ENCODE measurements around the gene CALY. TPM values are rescaled to one million over a fixed set of nuclear protein-coding genes. Genes with fewer than 3 reads are reported as not detected.

The CALY gene
- total RNA-seq, 2 donors from 2014 or later, result not detected

DNA sequence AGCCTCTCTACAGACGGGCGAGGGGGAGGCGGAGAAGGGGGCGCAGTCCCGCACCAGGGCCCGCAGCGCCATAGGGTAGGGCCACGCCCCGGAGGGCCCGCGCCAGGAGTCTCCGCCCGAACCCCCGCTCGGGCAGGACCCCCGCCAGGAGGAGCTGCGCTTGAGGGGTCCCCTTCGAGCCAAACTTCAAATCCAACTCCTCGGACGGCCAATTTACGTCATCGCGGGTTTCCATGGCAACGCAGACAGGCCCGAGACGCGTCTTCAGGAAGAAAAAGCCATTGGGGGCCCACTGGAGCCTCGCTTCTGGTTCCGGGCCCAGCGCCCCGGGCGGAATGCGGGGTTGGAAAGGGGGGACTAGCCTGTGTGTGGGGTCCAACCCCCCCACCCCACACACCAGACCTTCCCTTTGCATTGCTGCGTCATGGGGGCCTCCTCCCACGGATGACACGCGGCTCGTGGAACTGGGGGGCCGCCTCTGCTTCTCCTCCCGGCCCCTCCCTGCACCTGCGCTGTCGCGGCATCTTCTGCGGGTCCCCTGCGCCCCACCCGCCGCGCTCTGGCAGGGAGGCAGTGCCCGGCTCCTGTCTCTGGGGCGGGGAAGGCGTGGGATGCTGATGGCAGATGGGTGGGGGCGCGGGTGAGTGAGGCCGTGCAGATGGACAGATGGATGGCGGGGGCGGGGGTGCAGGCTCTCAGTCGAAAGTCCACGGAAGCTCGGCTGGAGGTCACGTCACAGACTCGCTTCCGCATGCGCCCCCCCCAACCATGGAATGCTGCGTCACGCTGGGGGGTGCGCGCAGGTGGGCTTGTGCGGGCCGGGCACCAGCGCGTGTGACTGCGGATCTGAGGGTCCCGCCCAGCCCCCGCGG, 1.2 kb downstream of the CALY start:
- Mint-ChIP-seq H3K27ac (no peak overlapping the region), H3K9me3 (no peaks in the 10 kb centered on the region), H3K4me3 (peak overlapping the region; percentile 67), H3K4me1 (no peaks in the 10 kb centered on the region), H3K27me3 (no peaks in the 10 kb centered on the region), H3K36me3 (ENCODE audit: low read depth) (no peaks in the 10 kb centered on the region)
- ATAC-seq (replicated peaks), result peak; percentile 36

- no peak overlapping the region for H3K27ac Mint-ChIP-seq
- ATAC-seq (replicated peaks), result peak; percentile 46
Measured at GRCh38 chr10:133334503-133335245, 2.0 kb downstream of the CALY start.

GRCh38 chr10:133332936-133333699, 3.6 kb downstream of the CALY start:
- Mint-ChIP-seq H3K27ac (no peak overlapping the region), H3K27me3 (peaks cover 4% of the 10 kb centered on the region), H3K4me3 (no peak overlapping the region), H3K4me1 (no peaks in the 10 kb centered on the region), H3K36me3 (ENCODE audit: low read depth) (no peaks in the 10 kb centered on the region), H3K9me3 (no peaks in the 10 kb centered on the region)
- ATAC-seq (replicated peaks), result no peak

More at GRCh38 chr10:133334503-133335245, 2.0 kb downstream of the CALY start:
- no peaks in the 10 kb centered on the region for H3K36me3 Mint-ChIP-seq (ENCODE audit: low read depth)
- H3K27me3 Mint-ChIP-seq, result no peaks in the 10 kb centered on the region
- peak overlapping the region; percentile 67 for H3K4me3 Mint-ChIP-seq
- H3K4me1 Mint-ChIP-seq, result no peaks in the 10 kb centered on the region
- no peaks in the 10 kb centered on the region for H3K9me3 Mint-ChIP-seq

DNA sequence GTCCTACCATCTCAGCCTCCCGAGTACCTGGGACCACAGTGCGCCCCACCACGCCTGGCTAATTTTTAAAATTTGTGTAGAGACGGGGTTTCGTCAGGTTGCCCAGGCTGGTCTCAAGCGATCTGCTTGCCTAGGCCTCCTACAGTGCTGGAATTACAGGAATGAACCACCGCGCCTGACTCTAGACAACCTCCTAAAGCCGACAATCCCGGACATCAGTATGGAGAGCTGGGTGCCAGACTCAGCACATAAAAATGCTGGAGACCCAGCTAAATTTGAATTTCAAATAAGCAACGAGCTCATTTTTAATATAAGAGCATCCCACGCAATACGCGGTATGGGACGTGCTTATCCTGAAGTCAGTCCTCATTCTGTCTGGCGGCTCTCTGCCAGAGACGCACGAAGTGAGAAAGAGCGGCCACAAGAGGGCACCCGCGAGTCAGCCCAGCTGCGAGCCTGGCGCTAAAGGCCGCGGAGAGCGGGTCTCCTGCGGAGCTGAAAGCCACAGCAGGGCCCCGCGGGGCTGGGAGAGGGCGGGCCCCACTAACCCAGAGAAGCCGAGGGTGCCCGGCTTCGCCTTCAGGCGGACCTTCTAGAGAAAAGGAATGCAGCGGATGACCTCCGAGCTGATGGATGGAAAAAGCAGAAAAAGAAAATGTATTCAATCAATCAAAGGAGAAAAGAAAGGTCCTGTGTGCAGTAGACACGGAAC, 7.0 kb downstream of the CALY start:
- Mint-ChIP-seq H3K9me3 (no peaks in the 10 kb centered on the region), H3K27ac (no peak overlapping the region), H3K4me3 (peak overlapping the region; percentile 53), H3K36me3 (ENCODE audit: low read depth) (no peaks in the 10 kb centered on the region), H3K27me3 (peaks cover 8% of the 10 kb centered on the region), H3K4me1 (no peaks in the 10 kb centered on the region)
- ATAC-seq (replicated peaks), result peak; percentile 95

GRCh38 chr10:133328358-133329343, 8.0 kb downstream of the CALY start:
- no peaks in the 10 kb centered on the region for H3K36me3 Mint-ChIP-seq (ENCODE audit: low read depth)
- H3K4me3 Mint-ChIP-seq, result no peak overlapping the region
- ATAC-seq (replicated peaks), result no peak
- H3K27ac Mint-ChIP-seq, result no peak overlapping the region
- H3K4me1 Mint-ChIP-seq, result no peaks in the 10 kb centered on the region
- H3K27me3 Mint-ChIP-seq, result peaks cover 8% of the 10 kb centered on the region
- H3K9me3 Mint-ChIP-seq, result no peaks in the 10 kb centered on the region

- no peak for ATAC-seq (replicated peaks)
- Mint-ChIP-seq H3K27me3 (peaks cover 8% of the 10 kb centered on the region), H3K36me3 (ENCODE audit: low read depth) (no peaks in the 10 kb centered on the region), H3K27ac (no peak overlapping the region), H3K4me1 (no peaks in the 10 kb centered on the region), H3K4me3 (no peak overlapping the region), H3K9me3 (no peaks in the 10 kb centered on the region)
Measured at GRCh38 chr10:133327651-133328357, 8.9 kb downstream of the CALY start.

DNA sequence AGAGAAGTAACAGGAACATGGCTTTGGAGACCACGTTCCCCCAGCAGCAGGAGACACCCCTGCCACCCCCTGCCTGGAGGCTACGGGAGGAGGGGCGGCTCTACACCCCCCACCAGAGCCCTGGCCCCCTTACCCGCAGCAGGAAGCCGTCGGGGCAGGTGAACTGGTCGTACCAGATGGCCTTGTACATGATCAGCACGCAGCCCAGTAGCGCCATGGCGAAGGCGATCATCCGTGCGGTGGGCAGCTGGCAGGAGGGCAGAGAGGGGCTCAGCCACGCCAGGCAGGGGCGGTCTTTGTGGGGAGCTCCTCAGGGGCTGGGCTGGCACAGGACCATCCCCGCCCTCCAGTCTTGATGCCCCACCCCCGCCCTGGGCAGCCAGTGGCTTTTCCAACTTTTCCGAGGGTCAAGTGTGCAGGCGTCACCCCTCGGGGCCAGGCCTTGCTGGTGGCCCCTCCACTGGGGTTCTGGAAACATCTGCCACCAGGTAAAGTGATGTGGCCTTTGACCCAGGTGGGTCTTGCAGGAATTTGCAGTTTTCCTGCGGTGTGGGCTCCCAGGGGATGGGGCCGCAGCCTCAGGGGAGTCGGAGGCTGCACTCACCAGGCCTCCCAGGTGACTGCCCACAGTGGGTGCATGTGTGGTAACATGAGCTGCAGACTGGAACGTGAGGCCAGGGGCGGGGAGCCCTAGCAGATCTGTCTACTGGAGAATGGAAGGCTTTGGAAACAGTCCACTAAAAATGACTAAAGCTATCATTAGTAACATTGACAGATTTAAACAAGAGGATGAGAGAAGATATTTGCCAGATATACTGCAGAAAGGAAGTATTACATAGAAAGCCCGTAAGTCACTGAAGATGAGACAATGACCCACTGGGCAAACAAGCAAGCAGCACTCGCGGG, 9.7 kb downstream of the CALY start:
- no peak overlapping the region for H3K4me3 Mint-ChIP-seq
- no peaks in the 10 kb centered on the region for H3K36me3 Mint-ChIP-seq (ENCODE audit: low read depth)
- H3K27ac Mint-ChIP-seq, result no peak overlapping the region
- ATAC-seq (replicated peaks), result no peak
- H3K27me3 Mint-ChIP-seq, result peaks cover 8% of the 10 kb centered on the region
- H3K4me1 Mint-ChIP-seq, result no peaks in the 10 kb centered on the region
- H3K9me3 Mint-ChIP-seq, result no peaks in the 10 kb centered on the region

GRCh38 chr10:133326223-133326551, 10.5 kb downstream of the CALY start:
- Mint-ChIP-seq H3K4me3 (peak overlapping the region; percentile 27), H3K27me3 (peaks cover 8% of the 10 kb centered on the region), H3K36me3 (ENCODE audit: low read depth) (no peaks in the 10 kb centered on the region), H3K9me3 (no peaks in the 10 kb centered on the region), H3K27ac (no peak overlapping the region), H3K4me1 (no peaks in the 10 kb centered on the region)
- no peak for ATAC-seq (replicated peaks)

GRCh38 chr10:133325440-133326222, 11.1 kb downstream of the CALY start:
- ATAC-seq (replicated peaks), result peak; percentile 29
- H3K4me3 Mint-ChIP-seq, result peak overlapping the region; percentile 58
- H3K9me3 Mint-ChIP-seq, result no peaks in the 10 kb centered on the region
- H3K27me3 Mint-ChIP-seq, result peaks cover 8% of the 10 kb centered on the region
- H3K36me3 Mint-ChIP-seq (ENCODE audit: low read depth), result no peaks in the 10 kb centered on the region
- no peak overlapping the region for H3K27ac Mint-ChIP-seq
- no peaks in the 10 kb centered on the region for H3K4me1 Mint-ChIP-seq

- Mint-ChIP-seq H3K27me3 (peaks cover 12% of the 10 kb centered on the region), H3K9me3 (no peaks in the 10 kb centered on the region), H3K27ac (no peak overlapping the region), H3K36me3 (ENCODE audit: low read depth) (no peaks in the 10 kb centered on the region), H3K4me1 (no peaks in the 10 kb centered on the region), H3K4me3 (peak overlapping the region; percentile 58)
- no peak for ATAC-seq (replicated peaks)
Measured at GRCh38 chr10:133324857-133325260, 11.8 kb downstream of the CALY start.

- H3K27me3 Mint-ChIP-seq, result peaks cover 12% of the 10 kb centered on the region
- peaks cover 2% of the 10 kb centered on the region for H3K4me1 Mint-ChIP-seq
- ATAC-seq (replicated peaks), result peak; percentile 68
- H3K27ac Mint-ChIP-seq, result no peak overlapping the region
- H3K9me3 Mint-ChIP-seq, result no peaks in the 10 kb centered on the region
- no peaks in the 10 kb centered on the region for H3K36me3 Mint-ChIP-seq (ENCODE audit: low read depth)
- no peak overlapping the region for H3K4me3 Mint-ChIP-seq
Measured at GRCh38 chr10:133324198-133324792, 12.4 kb downstream of the CALY start.

Measured in activated T-helper 17 cell treated with anti-CD3 and anti-CD28 coated beads, Interleukin-2, amount 50 U/mL, for 72 hours (primary cell).